ENCODE measurements around the gene SIRT1.

DNA sequence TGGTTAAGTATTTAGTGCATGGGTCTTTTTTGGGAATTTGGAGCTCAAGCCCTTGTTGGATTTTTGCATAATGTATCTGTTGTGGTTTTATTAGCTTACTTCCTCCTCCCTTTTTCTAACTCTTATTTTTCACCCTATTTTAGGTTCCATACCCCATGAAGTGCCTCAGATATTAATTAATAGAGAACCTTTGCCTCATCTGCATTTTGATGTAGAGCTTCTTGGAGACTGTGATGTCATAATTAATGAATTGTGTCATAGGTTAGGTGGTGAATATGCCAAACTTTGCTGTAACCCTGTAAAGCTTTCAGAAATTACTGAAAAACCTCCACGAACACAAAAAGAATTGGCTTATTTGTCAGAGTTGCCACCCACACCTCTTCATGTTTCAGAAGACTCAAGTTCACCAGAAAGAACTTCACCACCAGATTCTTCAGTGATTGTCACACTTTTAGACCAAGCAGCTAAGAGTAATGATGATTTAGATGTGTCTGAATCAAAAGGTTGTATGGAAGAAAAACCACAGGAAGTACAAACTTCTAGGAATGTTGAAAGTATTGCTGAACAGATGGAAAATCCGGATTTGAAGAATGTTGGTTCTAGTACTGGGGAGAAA, 28.0 kb downstream of the SIRT1 start:
- TF ChIP-seq, protein P1, sequence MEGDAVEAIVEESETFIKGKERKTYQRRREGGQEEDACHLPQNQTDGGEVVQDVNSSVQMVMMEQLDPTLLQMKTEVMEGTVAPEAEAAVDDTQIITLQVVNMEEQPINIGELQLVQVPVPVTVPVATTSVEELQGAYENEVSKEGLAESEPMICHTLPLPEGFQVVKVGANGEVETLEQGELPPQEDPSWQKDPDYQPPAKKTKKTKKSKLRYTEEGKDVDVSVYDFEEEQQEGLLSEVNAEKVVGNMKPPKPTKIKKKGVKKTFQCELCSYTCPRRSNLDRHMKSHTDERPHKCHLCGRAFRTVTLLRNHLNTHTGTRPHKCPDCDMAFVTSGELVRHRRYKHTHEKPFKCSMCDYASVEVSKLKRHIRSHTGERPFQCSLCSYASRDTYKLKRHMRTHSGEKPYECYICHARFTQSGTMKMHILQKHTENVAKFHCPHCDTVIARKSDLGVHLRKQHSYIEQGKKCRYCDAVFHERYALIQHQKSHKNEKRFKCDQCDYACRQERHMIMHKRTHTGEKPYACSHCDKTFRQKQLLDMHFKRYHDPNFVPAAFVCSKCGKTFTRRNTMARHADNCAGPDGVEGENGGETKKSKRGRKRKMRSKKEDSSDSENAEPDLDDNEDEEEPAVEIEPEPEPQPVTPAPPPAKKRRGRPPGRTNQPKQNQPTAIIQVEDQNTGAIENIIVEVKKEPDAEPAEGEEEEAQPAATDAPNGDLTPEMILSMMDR (IDR thresholded peaks at IDR 0.05; ENCODE audit: insufficient read depth, low read length, poor library complexity, severe bottlenecking), result no peak
- TF ChIP-seq EZH2phosphoT487 (conservative IDR thresholded peaks at IDR 0.05; ENCODE audit: low read length), result no peak

Data from SU-DHL-6 (cell line).